DOHH2 (cell line): ENCODE data around the gene GALE.

Experiments used
- EZH2phosphoT487 ChIP-seq: fragments of 200-600 bp; sonication (generic); IDR thresholded peaks from 2 replicates; pipeline ENCODE4 v1.6.1; 2017; ENCODE audit warnings: borderline replicate concordance, mild to moderate bottlenecking, antibody characterized with exemption, low read length, moderate library complexity, mixed read lengths
- TF ChIP-seq, protein P1 (sequence below): fragments of 200-600 bp; sonication (generic); IDR thresholded peaks from one replicate; pipeline ENCODE4 v1.5.1; 2014; ENCODE audit warnings: antibody characterized with exemption, mild to moderate bottlenecking, low read depth, low read length; ENCODE audit not compliant: poor library complexity, severe bottlenecking

DNA sequence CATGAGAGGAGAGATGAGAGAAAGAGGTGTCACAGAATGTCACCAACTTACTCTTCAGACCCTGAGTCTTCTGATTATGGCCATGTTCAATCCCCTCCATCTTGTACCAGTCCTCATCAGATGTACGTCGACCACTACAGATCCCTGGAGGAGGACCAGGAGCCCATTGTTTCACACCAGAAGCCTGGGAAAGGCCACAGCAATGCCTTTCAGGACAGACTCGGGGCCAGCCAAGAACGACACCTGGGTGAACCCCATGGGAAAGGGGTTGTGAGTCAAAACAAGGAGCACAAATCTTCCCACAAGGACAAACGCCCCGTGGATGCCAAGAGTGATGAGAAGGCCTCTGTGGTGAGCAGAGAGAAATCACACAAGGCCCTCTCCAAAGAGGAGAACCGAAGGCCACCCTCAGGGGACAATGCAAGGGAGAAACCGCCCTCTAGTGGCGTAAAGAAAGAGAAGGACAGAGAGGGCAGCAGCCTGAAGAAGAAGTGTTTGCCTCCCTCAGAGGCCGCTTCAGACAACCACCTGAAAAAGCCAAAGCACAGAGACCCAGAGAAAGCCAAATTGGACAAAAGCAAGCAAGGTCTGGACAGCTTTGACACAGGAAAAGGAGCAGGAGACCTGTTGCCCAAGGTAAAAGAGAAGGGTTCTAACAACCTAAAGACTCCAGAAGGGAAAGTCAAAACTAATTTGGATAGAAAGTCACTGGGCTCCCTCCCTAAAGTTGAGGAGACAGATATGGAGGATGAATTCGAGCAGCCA, 49.3 kb downstream of the GALE start:
- no peak for TF ChIP-seq EZH2phosphoT487
- TF ChIP-seq, protein P1, sequence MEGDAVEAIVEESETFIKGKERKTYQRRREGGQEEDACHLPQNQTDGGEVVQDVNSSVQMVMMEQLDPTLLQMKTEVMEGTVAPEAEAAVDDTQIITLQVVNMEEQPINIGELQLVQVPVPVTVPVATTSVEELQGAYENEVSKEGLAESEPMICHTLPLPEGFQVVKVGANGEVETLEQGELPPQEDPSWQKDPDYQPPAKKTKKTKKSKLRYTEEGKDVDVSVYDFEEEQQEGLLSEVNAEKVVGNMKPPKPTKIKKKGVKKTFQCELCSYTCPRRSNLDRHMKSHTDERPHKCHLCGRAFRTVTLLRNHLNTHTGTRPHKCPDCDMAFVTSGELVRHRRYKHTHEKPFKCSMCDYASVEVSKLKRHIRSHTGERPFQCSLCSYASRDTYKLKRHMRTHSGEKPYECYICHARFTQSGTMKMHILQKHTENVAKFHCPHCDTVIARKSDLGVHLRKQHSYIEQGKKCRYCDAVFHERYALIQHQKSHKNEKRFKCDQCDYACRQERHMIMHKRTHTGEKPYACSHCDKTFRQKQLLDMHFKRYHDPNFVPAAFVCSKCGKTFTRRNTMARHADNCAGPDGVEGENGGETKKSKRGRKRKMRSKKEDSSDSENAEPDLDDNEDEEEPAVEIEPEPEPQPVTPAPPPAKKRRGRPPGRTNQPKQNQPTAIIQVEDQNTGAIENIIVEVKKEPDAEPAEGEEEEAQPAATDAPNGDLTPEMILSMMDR, result peak; percentile 96
